ENCODE measurements around the gene KASH5.
"Not testable (repeated sequence)": the region's sequence is repeated elsewhere in the genome, so short reads cannot be mapped to it uniquely, and the experiment has no call there.

KASH5 gene

GRCh38 chr19:49439836-49440235 is 51.8 kb downstream of the KASH5 start:
- no peak for DNase-seq

GRCh38 chr19:49440439-49441209 is 52.6 kb downstream of the KASH5 start:
- no peak for DNase-seq

- DNase-seq, result peak; percentile 20
Measured at GRCh38 chr19:49441210-49441959, 53.3 kb downstream of the KASH5 start, which contains the start of gene SLC17A7. TSS of gene SLC17A7 (minus strand) at chr19:49441527. CDS start at chr19:49441379, 148 bp downstream.

GRCh38 chr19:49441960-49442350 is 53.9 kb downstream of the KASH5 start:
- no peak for DNase-seq

- no peak for DNase-seq
Measured at GRCh38 chr19:49442354-49442753, 54.3 kb downstream of the KASH5 start.

GRCh38 chr19:49442771-49443365 is 54.8 kb downstream of the KASH5 start:
- DNase-seq, result peak; percentile 48

GRCh38 chr19:49443366-49444099 is 55.5 kb downstream of the KASH5 start:
- peak; percentile 83 for DNase-seq

- DNase-seq, result not testable (repeated sequence)
Measured at GRCh38 chr19:49444100-49444700, 56.2 kb downstream of the KASH5 start.

- DNase-seq, result no peak
Measured at GRCh38 chr19:49445997-49446396, 57.9 kb downstream of the KASH5 start.

GRCh38 chr19:49447485-49448431 is 59.7 kb downstream of the KASH5 start:
- DNase-seq, result no peak

GRCh38 chr19:49448432-49448786 is 60.4 kb downstream of the KASH5 start:
- no peak for DNase-seq

GRCh38 chr19:49450405-49450804 is 62.4 kb downstream of the KASH5 start:
- DNase-seq, result no peak

GRCh38 chr19:49451430-49452181 is 63.6 kb downstream of the KASH5 start, which contains the start of gene PIH1D1:
TSS of gene PIH1D1 (minus strand) at chr19:49451814. CDS start at chr19:49451574, 240 bp downstream.
- peak; percentile 94 for DNase-seq

- DNase-seq, result peak; percentile 95
Measured at GRCh38 chr19:49453013-49453756, 65.1 kb downstream of the KASH5 start, which contains the start of gene ALDH16A1. TSS of gene ALDH16A1 (plus strand) at chr19:49453225. CDS start at chr19:49453332, 107 bp downstream.

GRCh38 chr19:49453757-49454240 is 65.8 kb downstream of the KASH5 start:
- DNase-seq, result no peak

- DNase-seq, result no peak
Measured at GRCh38 chr19:49455773-49456172, 67.7 kb downstream of the KASH5 start.

- no peak for DNase-seq
Measured at GRCh38 chr19:49456326-49456725, 68.3 kb downstream of the KASH5 start.

- DNase-seq, result no peak
Measured at GRCh38 chr19:49458567-49458903, 70.5 kb downstream of the KASH5 start.

- DNase-seq, result no peak
Measured at GRCh38 chr19:49459388-49459787, 71.3 kb downstream of the KASH5 start.

- DNase-seq, result not testable (repeated sequence)
Measured at GRCh38 chr19:49461130-49461529, 73.1 kb downstream of the KASH5 start.
